GM19240 (cell line): ENCODE measurements around the gene RBFOX2.
"Not testable (repeated sequence)": the region's sequence is repeated elsewhere in the genome, so short reads cannot be mapped to it uniquely, and the experiment has no call there.

ENCODE experiments used
- DNase-seq: peaks from one replicate; pipeline ENCODE4 v3.0.0; 2011; ENCODE audit warnings: low spot score; ENCODE audit not compliant: insufficient read length

Gene RBFOX2

DNA sequence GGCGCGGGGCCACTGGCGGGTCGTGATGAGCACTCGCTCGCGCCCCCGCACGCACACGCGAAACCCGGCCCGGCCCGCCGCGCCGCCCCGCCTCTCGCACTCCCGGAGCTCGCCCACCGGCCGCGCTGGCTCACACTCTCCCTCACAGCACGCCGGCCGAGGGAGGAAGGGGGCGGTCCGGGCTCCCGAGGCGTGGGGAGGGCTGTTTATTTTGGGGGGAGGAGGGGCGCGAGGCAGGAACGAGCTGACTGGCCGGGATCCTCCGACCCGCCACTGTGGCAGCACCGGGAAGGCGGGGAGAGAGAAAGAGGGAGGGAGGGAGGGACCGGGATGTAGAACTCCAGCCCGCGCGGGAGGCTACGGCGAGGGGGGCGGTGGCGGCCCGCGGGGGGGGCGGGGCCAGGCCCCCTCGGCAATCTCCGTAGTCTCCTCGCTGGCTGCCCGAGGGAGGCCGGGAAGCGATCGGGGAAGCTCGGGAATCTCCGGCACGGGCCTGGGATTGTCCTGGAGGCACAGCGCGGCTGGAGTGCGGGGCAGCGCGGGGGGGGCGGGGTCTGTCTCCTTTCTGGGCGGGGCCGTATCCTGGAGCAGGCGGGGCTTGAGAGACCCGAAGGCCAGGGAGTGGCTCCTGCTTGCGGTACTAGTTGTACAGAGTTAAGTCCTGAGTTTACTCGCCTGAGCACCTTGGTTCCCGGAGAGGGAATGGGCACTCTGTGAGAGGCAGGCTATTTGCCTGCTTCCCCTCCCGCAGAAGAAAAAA is at the start of gene RBFOX2:
Gene RBFOX2, minus strand, starts transcription at position 179 of the 760 bp plus-strand sequence. CDS start 399 bp downstream, outside the sequence.
- peak; percentile 63 for DNase-seq

GRCh38 chr22:36077271-36077670 is 48.6 kb upstream of the RBFOX2 start:
- DNase-seq, result no peak

GRCh38 chr22:36075724-36076123 is 47.1 kb upstream of the RBFOX2 start:
- DNase-seq, result no peak

DNA sequence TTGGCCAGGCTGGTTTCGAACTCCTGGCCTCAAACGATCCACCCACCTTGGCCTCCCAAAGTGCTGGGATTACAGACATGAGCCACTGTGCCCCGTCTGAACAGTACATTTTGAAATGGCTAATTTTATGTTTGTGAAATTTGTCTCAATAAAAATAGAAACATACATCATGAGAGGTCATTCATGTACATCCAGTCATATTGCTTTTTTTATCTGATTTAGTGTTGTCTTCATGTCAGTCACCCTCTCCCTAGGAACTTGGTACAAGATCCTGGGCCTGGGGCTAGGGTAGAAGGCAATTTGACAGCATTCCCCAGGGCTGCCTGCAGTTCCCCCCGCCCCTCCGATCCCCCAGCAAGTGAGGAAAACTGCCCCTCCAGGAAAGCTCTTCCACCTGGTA is 46.6 kb upstream of the RBFOX2 start:
- DNase-seq, result no peak

GRCh38 chr22:36073476-36073875 is 44.9 kb upstream of the RBFOX2 start:
- no peak for DNase-seq

DNA sequence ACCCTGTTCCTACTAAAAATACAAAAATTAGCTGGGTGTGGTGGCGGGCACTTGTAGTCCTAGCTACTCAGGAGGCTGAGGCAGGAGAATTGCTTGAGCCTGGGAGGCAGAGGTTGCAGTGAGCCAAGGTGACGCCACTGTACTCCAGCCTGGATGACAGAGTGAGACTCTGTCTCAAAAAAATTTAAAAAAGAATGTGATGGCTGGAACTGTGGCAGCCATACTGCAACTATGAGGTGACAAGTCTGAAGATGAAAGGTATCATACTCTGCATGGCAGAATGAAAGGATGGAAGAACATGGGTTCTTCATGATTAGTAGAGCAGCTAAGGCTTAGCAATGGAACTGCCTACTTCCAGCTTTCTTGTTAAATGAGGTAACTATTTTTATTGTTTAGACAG is 42.0 kb upstream of the RBFOX2 start:
- not testable (repeated sequence) for DNase-seq

DNA sequence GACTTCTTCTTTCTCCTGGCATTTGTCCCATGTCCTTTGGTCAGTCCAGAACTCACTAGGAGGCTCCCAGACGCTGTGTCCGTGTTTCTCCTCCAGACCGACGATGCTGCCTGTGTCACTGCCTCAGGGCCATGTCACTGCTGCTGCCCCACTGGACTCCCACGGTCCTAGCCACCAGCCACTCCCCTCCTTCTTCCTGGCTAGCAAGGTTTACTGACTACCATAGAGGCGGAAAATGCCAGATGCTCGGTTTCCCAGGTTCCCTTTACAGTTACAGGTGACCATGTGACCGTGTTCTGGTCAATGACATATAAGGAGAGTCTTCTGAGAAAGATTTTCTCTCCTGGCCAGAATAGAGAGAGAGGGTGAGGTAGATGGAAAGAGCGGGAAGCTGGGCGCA is 40.7 kb upstream of the RBFOX2 start:
- no peak for DNase-seq

DNA sequence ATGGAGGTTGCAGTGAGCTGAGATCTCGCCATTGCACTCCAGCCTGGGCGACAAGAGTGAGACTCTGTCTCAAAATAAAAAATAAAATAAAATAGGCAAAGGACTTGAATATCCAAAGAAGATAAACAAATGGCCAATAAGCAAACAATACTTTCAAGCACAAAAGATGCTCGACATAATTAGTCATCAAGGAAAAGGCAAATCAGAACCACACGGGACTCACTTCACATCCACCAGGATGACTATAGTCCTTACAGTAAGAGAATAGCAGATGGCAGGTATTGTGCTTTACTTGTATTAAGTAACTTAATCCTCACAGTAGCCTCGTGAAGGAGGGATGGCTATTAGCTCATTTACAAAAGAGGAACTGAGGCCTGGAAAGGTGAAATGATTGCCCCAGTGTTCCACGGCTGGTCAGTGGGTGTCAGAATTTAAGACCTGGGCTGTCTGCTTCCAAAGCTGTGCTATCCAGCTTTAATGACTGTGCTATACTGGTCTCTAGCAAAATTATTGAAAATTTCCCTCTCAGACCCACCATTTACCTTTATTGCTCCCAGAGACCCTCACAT is 40.2 kb upstream of the RBFOX2 start:
- no peak for DNase-seq

GRCh38 chr22:36067235-36067558 is 38.6 kb upstream of the RBFOX2 start:
- DNase-seq, result no peak

- DNase-seq, result peak; percentile 35
Measured at GRCh38 chr22:36065775-36066544, 37.3 kb upstream of the RBFOX2 start.

GRCh38 chr22:36065462-36065774 is 36.8 kb upstream of the RBFOX2 start:
- DNase-seq, result no peak

GRCh38 chr22:36064358-36064757 is 35.7 kb upstream of the RBFOX2 start:
- DNase-seq, result no peak

GRCh38 chr22:36056980-36057379 is 28.4 kb upstream of the RBFOX2 start:
- DNase-seq, result no peak

- DNase-seq, result no peak
Measured at GRCh38 chr22:36055376-36056295, 27.0 kb upstream of the RBFOX2 start.

DNA sequence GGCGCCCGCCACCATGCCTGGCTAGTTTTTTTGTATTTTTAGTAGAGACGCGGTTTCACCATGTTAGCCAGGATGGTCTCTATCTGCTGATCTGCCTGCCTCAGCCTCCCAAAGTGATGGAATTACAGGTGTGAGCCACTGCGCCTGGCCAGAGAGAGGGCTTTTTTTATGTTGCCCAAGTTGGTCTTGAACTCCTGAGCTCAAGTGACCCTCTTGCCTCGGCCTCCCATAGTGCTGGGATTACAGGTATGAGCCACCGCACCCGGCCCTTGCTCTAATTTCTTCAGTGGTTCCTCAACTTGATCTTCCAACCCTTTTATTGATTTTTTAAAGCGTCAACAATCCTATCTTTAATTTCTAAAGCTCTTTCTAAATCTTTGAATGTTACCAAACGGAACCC is 25.8 kb upstream of the RBFOX2 start:
- not testable (repeated sequence) for DNase-seq

DNA sequence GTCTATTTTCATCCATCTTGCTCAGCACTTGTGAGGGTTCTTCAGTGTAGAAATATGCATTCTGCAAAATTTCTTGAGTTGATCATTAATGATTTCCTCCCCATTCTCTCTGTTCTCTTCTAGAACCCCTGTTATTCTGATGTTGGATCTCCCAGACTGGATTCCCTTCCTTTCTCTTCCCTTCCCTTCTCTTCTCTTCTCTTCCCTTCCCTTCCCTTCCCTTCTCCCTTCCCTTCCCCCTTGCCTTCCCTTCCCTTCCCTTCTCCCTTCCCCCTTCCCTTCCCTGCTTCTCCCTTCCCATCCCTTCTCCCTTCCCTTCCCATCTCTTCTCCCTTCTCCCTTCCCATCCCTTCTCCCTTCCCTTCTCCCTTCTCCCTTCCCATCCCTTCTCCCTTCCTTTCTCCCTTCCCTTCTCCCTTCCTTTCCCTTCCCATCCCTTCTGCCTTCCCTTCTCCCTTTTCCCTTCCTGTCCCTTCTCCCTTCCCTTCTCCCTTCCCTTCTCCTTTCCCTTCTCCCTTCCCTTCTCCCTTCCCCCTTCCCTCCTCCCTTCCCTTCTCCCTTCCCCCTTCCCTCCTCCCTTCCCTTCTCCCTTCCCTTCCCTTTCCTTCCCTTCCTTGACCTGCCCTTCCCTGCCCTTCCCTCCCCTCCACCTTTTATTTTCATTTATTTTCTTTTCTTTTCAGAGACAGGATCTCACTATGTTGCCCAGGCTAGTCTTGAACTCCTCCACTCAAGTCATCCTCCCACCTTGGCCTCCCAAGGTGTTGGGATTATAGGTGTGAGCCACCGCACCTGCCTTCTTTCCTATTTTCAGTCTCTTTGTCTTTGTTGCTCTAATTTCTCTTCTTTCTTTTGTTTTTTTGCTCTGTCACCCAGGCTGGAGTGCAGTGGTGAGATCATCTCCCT is 24.9 kb upstream of the RBFOX2 start:
- no peak for DNase-seq

DNA sequence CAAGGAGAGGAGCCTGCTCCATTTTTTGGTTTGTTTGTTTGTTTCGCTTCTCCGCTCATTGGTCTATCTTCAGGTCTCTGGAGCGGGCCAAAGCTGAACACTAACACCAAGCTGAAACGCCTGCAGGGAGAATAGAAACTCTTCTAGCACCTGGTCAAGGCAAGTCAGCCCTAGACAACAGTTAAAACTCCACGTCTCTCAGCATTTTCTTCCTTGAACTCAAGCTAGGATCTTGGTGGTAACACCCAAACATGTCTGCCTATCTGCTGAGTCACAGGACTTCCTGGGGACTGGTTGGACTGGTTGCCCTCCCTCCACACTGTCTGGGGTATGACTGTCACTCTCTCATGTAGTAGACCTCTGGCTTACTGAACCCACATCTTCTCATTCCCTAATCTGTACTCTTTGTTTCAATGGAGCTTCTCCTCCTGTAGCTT is 23.9 kb upstream of the RBFOX2 start:
- no peak for DNase-seq

DNA sequence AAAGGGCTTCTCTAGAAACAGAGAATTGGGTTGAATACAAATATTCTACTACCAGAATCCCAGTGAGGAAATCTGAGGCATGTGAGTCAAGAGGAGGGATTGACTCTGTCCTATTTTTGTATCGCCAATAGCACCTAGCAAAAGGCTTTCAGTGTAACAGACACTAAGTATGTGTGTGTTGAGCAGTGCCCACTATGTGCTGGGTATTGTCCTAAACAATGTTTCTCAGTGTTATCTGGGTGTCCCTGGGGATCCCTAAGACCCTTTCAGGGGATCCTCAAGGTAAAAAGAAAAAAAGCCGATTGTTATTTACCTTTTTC is 21.0 kb upstream of the RBFOX2 start:
- no peak for DNase-seq

- DNase-seq, result no peak
Measured at GRCh38 chr22:36048911-36049677, 20.5 kb upstream of the RBFOX2 start.

- not testable (repeated sequence) for DNase-seq
Measured at GRCh38 chr22:36044517-36044916, 15.9 kb upstream of the RBFOX2 start.
